OCI-LY7 (cell line): Measurements from ENCODE around the gene CHL1. TPM values are rescaled to one million over a fixed set of nuclear protein-coding genes. Genes with fewer than 3 reads are reported as not detected.

Source experiments
- BruUV-seq: library from RNA; stranded (reverse); fragments of 400-500 nt; replicated peaks from 2 replicates; lab custom pipeline; 2021; lab: Mats Ljungman, UMichigan
- CTCF ChIA-PET: fragments of 300-600 bp; sonication (Branson Sonifier 250); formaldehyde crosslinking; loops from one replicate; lab custom pipeline; 2022; ENCODE audit warnings: antibody characterized with exemption; ENCODE audit not compliant: unreplicated experiment; lab: Charles Lee
- POLR2A ChIA-PET: fragments of 300-600 bp; sonication (Branson Sonifier 250); formaldehyde crosslinking; loops from one replicate; lab custom pipeline; 2022; ENCODE audit warnings: antibody characterized with exemption; lab: Charles Lee
- DNase-seq: peaks from one replicate; pipeline ENCODE4 v3.0.0-alpha.2; 2015; ENCODE audit warnings: low spot score
- H2AFZ ChIP-seq: fragments of 200-600 bp; sonication (generic), shearing (Covaris generic); 2 replicates; pipeline ENCODE4 v1.6.1; 2014; ENCODE audit warnings: mild to moderate bottlenecking, antibody characterized with exemption, low read length, moderate library complexity
- H3K27ac ChIP-seq: fragments of 200-600 bp; sonication (generic); 2 replicates; pipeline ENCODE4 v1.5.1; 2014; ENCODE audit warnings: mixed run types, low read depth, mild to moderate bottlenecking, moderate library complexity, low read length, inconsistent platforms; ENCODE audit not compliant: poor library complexity, severe bottlenecking
- H3K36me3 ChIP-seq: fragments of 200-600 bp; sonication (generic); 2 replicates; pipeline ENCODE4 v1.6.1; 2014; ENCODE audit warnings: mild to moderate bottlenecking, antibody characterized with exemption, low read length, moderate library complexity, mixed read lengths; ENCODE audit not compliant: insufficient read depth
- H3K4me1 ChIP-seq: fragments of 200-600 bp; sonication (generic); 2 replicates; pipeline ENCODE4 v1.5.1; 2014; ENCODE audit warnings: mild to moderate bottlenecking, low read length; ENCODE audit not compliant: insufficient read depth, poor library complexity, severe bottlenecking
- H3K4me2 ChIP-seq: fragments of 200-600 bp; sonication (generic); 2 replicates; pipeline ENCODE4 v1.6.1; 2014; ENCODE audit warnings: mild to moderate bottlenecking, low read length
- H3K4me3 ChIP-seq: fragments of 200-600 bp; sonication (generic); 2 replicates; pipeline ENCODE4 v1.5.1; 2014; ENCODE audit warnings: mild to moderate bottlenecking, low read depth, low read length; ENCODE audit not compliant: poor library complexity, severe bottlenecking
- H3K79me2 ChIP-seq: fragments of 200-600 bp; sonication (generic); 2 replicates; pipeline ENCODE4 v1.6.1; 2016; ENCODE audit warnings: low read depth, mild to moderate bottlenecking, low read length, moderate library complexity, mixed read lengths; ENCODE audit not compliant: insufficient read depth
- H3K9me2 ChIP-seq: fragments of 200-600 bp; sonication (generic); 2 replicates; pipeline ENCODE4 v1.6.1; 2016; ENCODE audit warnings: mild to moderate bottlenecking, low read length, mixed read lengths; ENCODE audit not compliant: insufficient read depth
- H3K9me3 ChIP-seq: fragments of 200-600 bp; sonication (generic); 2 replicates; pipeline ENCODE4 v1.6.1; 2014; ENCODE audit warnings: mild to moderate bottlenecking, mixed run types, low read length, mixed read lengths
- H4K20me1 ChIP-seq: fragments of 200-600 bp; sonication (generic); 2 replicates; pipeline ENCODE4 v1.6.1; 2014; ENCODE audit warnings: mild to moderate bottlenecking, antibody characterized with exemption, low read length, moderate library complexity, mixed read lengths; ENCODE audit not compliant: insufficient read depth
- CTCF ChIP-seq: fragments of 200-600 bp; sonication (generic); conservative IDR thresholded peaks from 2 replicates; pipeline ENCODE4 v1.5.1; 2014; ENCODE audit warnings: mild to moderate bottlenecking, antibody characterized with exemption, low read length, moderate library complexity, mixed read lengths
- EZH2phosphoT487 ChIP-seq: fragments of 200-600 bp; sonication (generic); IDR thresholded peaks from 2 replicates; pipeline ENCODE4 v1.6.1; 2018; ENCODE audit warnings: low read depth, borderline replicate concordance, mild to moderate bottlenecking, mixed run types, antibody characterized with exemption, low read length, moderate library complexity, mixed read lengths
- intact Hi-C: fragments of 100-400 bp; cut with micrococcal nuclease; formaldehyde crosslinking; loops from one replicate; pipeline ENCODE4 v1.10.0; 2022; ENCODE audit not compliant: unreplicated experiment
- total RNA-seq, 2 experiments: library from RNA; depleted of rRNA in 1 of 2; stranded (reverse); fragments of >200 nt in 1 of 2; shearing (Covaris generic) in 1 of 2; gene quantifications; 2 replicates each; pipeline ENCODE4 v1.2.3, GENCODE V29; 2014 to 2022

CHL1 gene
- total RNA-seq, 2 experiments from 2014 or later = 0.51 TPM; not detected in 1

DNA sequence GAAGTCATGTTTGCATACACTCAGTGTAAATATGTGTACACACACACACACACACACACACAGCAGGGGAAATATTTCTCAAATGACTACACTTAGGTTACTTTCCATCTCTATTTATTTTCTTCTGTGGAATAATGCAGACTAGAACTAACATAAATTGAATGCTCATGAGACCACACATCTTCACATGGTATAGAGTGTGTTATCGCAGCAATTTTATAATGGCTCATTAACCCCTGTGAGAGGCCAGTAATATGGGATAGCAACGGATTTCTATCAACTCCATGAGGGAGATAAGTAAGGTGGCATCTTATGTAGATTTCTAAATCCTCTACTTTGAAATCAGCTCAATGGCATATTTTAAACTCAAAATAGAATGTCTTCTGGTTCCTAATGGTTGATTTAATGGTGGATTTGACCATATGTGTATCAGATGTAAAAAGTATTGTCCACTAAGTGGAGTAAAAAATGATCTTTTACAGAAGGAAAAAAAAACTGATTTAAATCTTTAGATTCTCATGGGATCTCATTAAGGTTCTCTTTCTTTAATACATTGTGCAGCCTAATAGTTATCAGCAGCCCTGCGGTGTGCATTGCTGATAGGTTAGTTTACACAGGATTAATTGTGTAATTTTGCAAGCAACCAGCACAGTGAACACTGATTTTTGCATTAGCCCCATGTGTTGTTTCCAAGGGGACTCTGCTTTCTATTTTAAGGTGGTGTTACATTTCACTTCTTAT lies 32.0 kb downstream of the CHL1 start:
- ChIA-PET CTCF (no interaction called here), POLR2A (no interaction called here)
- Histone ChIP-seq H3K27ac (no peak overlapping the region), H3K79me2 (no peaks in the 10 kb centered on the region), H4K20me1 (no peaks in the 10 kb centered on the region), H3K4me1 (no peaks in the 10 kb centered on the region), H3K4me3 (no peak overlapping the region), H3K9me2 (no peaks in the 10 kb centered on the region), H3K4me2 (no peak overlapping the region), H2AFZ (no peak overlapping the region), H3K9me3 (no peaks in the 10 kb centered on the region), H3K36me3 (no peaks in the 10 kb centered on the region)
- no TSS peak for BruUV-seq
- intact Hi-C loops = no loop called here
- TF ChIP-seq CTCF (no peak), EZH2phosphoT487 (no peak)
- no peak for DNase-seq

- CTCF ChIA-PET = no interaction called here
- POLR2A ChIA-PET = interaction anchor here (1.4 to 1.5 kb wide), 3 partner anchors 10 to 49 kb away, joined by 3 to 5 read pairs (median 4); no protein-coding TSS in a partner anchor
Observed at GRCh38 chr3:229183-229661, 32.7 kb downstream of the CHL1 start.

More at GRCh38 chr3:229183-229661, 32.7 kb downstream of the CHL1 start:
- Histone ChIP-seq H3K9me3 (no peaks in the 10 kb centered on the region), H3K27ac (no peak overlapping the region), H4K20me1 (no peaks in the 10 kb centered on the region), H2AFZ (no peak overlapping the region), H3K4me1 (no peaks in the 10 kb centered on the region), H3K4me3 (no peak overlapping the region), H3K4me2 (no peak overlapping the region), H3K79me2 (no peaks in the 10 kb centered on the region), H3K9me2 (no peaks in the 10 kb centered on the region), H3K36me3 (no peaks in the 10 kb centered on the region)
- TF ChIP-seq EZH2phosphoT487 (no peak), CTCF (no peak)
- intact Hi-C loops = no loop called here
- DNase-seq = no peak
- BruUV-seq = no TSS peak
